Loucy (cell line): Measurements from ENCODE around the gene STRIP2.
"Not testable (repeated sequence)": the region's sequence is repeated elsewhere in the genome, so short reads cannot be mapped to it uniquely, and the experiment has no call there.

Experiments used
- H2AFZ ChIP-seq: fragments of 200-600 bp; sonication (generic); 2 replicates; pipeline ENCODE4 v1.6.0; 2016; ENCODE audit warnings: antibody characterized with exemption, mild to moderate bottlenecking, low read length, moderate library complexity
- H3F3A ChIP-seq: fragments of 200-600 bp; 2 replicates; pipeline ENCODE4 v1.6.0; 2016; ENCODE audit warnings: antibody characterized with exemption, low read depth, mild to moderate bottlenecking
- H3K27me3 ChIP-seq: fragments of 200-600 bp; sonication (generic); 2 replicates; pipeline ENCODE4 v1.6.1; 2014; ENCODE audit warnings: low read length, mild to moderate bottlenecking; ENCODE audit not compliant: insufficient read depth, poor library complexity, severe bottlenecking
- H3K36me3 ChIP-seq: fragments of 200-600 bp; sonication (generic); 2 replicates; pipeline ENCODE4 v1.6.1; 2016; ENCODE audit warnings: low read length; ENCODE audit not compliant: insufficient read depth
- H3K4me1 ChIP-seq: fragments of 200-600 bp; sonication (generic); 2 replicates; pipeline ENCODE4 v1.5.1; 2014; ENCODE audit warnings: low read length, mild to moderate bottlenecking; ENCODE audit not compliant: insufficient read depth, poor library complexity, severe bottlenecking
- H3K4me2 ChIP-seq: fragments of 200-600 bp; sonication (generic); 2 replicates; pipeline ENCODE4 v1.6.0; 2014; ENCODE audit warnings: antibody characterized with exemption, low read length, low read depth, mild to moderate bottlenecking; ENCODE audit not compliant: poor library complexity, severe bottlenecking
- H3K4me3 ChIP-seq: fragments of 200-600 bp; sonication (generic); 2 replicates; pipeline ENCODE4 v1.5.1; 2014; ENCODE audit warnings: low read length, mild to moderate bottlenecking, mixed read lengths; ENCODE audit not compliant: poor library complexity, severe bottlenecking
- H3K79me2 ChIP-seq: fragments of 200-600 bp; sonication (generic); 2 replicates; pipeline ENCODE4 v1.6.1; 2014; ENCODE audit warnings: low read length; ENCODE audit not compliant: insufficient read depth
- H3K9ac ChIP-seq: fragments of 200-600 bp; sonication (generic); 2 replicates; pipeline ENCODE4 v1.6.0; 2014; ENCODE audit warnings: mild to moderate bottlenecking, low read depth, low read length, moderate library complexity; ENCODE audit not compliant: poor library complexity, severe bottlenecking
- H3K9me2 ChIP-seq: fragments of 200-600 bp; sonication (generic); replicated peaks from 2 replicates; pipeline ENCODE4 v1.6.1; 2016; ENCODE audit warnings: low read depth, low read length, mixed read lengths
- H3K9me3 ChIP-seq: fragments of 200-600 bp; sonication (generic); 2 replicates; pipeline ENCODE4 v1.6.1; 2014; ENCODE audit warnings: mild to moderate bottlenecking, antibody characterized with exemption, low read length, low read depth; ENCODE audit not compliant: insufficient read depth
- H4K20me1 ChIP-seq: fragments of 200-600 bp; sonication (generic); 2 replicates; pipeline ENCODE4 v1.6.0; 2014; ENCODE audit warnings: antibody characterized with exemption, low read length, mild to moderate bottlenecking; ENCODE audit not compliant: insufficient read depth, poor library complexity, severe bottlenecking
- CTCF ChIP-seq: fragments of 200-600 bp; sonication (generic); conservative IDR thresholded peaks from 2 replicates; pipeline ENCODE4 v1.5.1; 2014; ENCODE audit warnings: mild to moderate bottlenecking, antibody characterized with exemption, low read length
- EZH2phosphoT487 ChIP-seq: fragments of 200-600 bp; IDR thresholded peaks from 2 replicates; pipeline ENCODE4 v1.6.1; 2018; ENCODE audit warnings: antibody characterized with exemption, mild to moderate bottlenecking, moderate library complexity, borderline replicate concordance

The STRIP2 gene

GRCh38 chr7:129443612-129444011 is 9.4 kb downstream of the STRIP2 start:
- no peak overlapping the region for H3K4me2 ChIP-seq
- H3K4me1 ChIP-seq = peaks cover 5% of the 10 kb centered on the region
- H3K79me2 ChIP-seq = no peaks in the 10 kb centered on the region
- no peak overlapping the region for H2AFZ ChIP-seq
- H3K9me3 ChIP-seq = no peaks in the 10 kb centered on the region
- H3F3A ChIP-seq = no peaks in the 10 kb centered on the region
- H3K9ac ChIP-seq = no peak overlapping the region
- no peaks in the 10 kb centered on the region for H3K27me3 ChIP-seq
- no peak overlapping the region for H3K4me3 ChIP-seq
- no peaks in the 10 kb centered on the region for H4K20me1 ChIP-seq
- TF ChIP-seq EZH2phosphoT487 (no peak), CTCF (no peak)
- H3K36me3 ChIP-seq = no peaks in the 10 kb centered on the region
- H3K9me2 ChIP-seq = no peaks in the 10 kb centered on the region

- not testable (repeated sequence) for H3K4me2 ChIP-seq, H2AFZ ChIP-seq, H3K79me2 ChIP-seq, H3K9me2 ChIP-seq, H4K20me1 ChIP-seq, H3K4me3 ChIP-seq, H3K27me3 ChIP-seq, H3K4me1 ChIP-seq, H3K9me3 ChIP-seq, H3K9ac ChIP-seq, H3K36me3 ChIP-seq, H3F3A ChIP-seq
Observed at GRCh38 chr7:129444776-129445175, 10.5 kb downstream of the STRIP2 start.

- not testable (repeated sequence) for H3K27me3 ChIP-seq, H3F3A ChIP-seq, H3K4me3 ChIP-seq, H3K4me2 ChIP-seq, H2AFZ ChIP-seq, H3K36me3 ChIP-seq, H4K20me1 ChIP-seq, H3K9ac ChIP-seq, H3K79me2 ChIP-seq, H3K9me2 ChIP-seq, H3K4me1 ChIP-seq, H3K9me3 ChIP-seq
Observed at GRCh38 chr7:129446925-129447324, 12.7 kb downstream of the STRIP2 start.

GRCh38 chr7:129447445-129447844 is 13.2 kb downstream of the STRIP2 start:
- H3F3A ChIP-seq, H3K79me2 ChIP-seq, H3K4me2 ChIP-seq, H3K4me3 ChIP-seq, H3K9ac ChIP-seq, H3K27me3 ChIP-seq, H4K20me1 ChIP-seq, H2AFZ ChIP-seq, H3K9me3 ChIP-seq, H3K9me2 ChIP-seq, H3K36me3 ChIP-seq, H3K4me1 ChIP-seq: not testable (repeated sequence)

GRCh38 chr7:129448608-129449007 is 14.4 kb downstream of the STRIP2 start:
- not testable (repeated sequence) for H3F3A ChIP-seq, H3K36me3 ChIP-seq, H3K9ac ChIP-seq, H3K4me1 ChIP-seq, H3K9me3 ChIP-seq, H3K27me3 ChIP-seq, H3K4me3 ChIP-seq, H3K79me2 ChIP-seq, H3K9me2 ChIP-seq, H4K20me1 ChIP-seq, H3K4me2 ChIP-seq, H2AFZ ChIP-seq
